ENCODE data around the gene SLMAP.
A peak's percentile ranks its signal among the peaks of the same experiment; 100 is the strongest.

Gene SLMAP

DNA sequence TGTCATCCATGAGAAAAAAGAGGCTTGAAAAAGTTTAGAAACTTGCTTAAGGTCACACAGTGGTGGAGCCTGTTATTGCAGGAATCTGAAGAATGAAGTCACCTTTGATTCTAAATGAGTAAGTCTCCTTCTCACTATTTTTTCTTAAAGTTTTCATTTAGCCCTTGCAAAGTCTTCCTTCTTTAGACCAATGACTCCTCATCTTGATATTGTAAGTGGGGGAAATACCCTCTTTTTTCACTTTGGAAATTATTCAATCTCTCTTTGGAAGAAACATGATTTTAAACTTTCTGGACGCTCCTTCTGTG lies 787 bp upstream of the SLMAP start:
- peak in 1 of 2 donors; percentile 46 for DNase-seq

DNA sequence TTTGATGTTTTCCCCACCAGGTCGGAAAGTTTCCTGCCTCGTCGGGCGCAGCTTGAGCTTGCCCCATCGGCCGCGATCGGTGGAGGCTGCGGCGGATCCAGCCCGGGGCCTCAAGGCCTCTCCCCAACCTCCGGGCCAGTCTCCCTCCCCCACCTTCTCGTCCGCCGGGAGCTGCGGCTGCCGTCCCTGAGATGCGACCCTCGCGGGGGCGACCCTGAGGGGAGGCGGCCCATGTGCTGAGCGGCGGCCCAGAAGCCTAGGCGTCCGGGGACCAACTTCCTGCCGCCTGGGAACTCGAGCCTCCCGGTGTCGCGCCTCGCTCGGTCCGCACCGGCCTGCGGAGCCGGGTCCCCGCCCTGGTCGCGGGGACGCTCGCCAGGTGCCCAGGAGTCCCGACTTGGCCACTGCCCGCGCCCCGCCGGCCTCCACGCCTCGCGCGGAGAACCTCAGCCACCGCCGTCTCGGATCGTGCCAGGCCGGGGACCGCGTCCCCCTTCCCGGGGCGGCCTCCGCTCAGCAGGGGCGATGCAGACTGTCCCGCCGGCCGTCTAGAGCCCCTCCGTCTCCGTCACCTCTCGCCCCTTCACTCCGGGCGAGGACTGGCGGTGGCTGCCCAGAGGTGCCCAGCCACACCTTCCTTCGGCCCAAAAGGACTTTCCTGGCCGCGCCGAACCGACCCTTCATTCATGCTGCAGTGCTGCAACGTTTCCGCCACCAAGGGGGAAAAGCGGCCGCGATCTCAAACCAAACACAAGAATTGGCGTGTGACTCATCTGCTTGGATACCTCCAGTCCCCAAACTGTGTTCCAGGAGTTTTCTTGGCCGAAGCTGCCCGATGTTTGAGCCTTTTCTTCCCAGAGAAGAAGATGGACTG lies 656 bp downstream of the SLMAP start:
- DNase-seq: peak in 1 of 2 donors; percentile 35

DNA sequence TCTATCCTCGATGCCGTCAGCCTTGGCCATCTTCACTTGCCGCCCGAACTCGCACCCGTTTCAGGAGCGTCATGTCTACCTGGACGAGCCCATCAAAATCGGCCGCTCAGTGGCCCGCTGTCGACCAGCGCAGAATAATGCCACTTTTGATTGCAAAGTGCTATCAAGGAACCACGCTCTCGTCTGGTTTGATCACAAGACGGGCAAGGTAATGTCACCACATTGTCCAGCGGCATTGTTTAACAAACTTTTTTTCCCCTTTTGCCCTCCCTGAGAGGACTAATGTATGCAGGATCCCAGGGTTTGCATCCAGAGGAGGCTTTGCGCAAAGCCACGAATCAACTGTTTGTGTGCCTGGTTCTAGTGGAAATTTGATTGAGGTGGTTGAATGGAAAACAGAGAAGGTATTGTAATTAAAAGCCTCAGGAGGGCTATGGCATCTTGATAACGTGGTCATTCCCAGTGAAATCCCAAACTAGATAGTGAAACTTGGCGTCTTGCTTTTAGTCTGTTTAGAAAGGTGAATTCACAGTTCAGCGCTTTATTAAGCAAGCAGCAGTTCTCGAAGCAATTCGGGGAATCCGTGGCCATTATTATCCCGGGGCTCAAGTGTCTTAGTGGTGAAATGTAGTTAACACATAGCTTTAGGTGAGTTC lies 1.7 kb downstream of the SLMAP start:
- no peak for DNase-seq

DNA sequence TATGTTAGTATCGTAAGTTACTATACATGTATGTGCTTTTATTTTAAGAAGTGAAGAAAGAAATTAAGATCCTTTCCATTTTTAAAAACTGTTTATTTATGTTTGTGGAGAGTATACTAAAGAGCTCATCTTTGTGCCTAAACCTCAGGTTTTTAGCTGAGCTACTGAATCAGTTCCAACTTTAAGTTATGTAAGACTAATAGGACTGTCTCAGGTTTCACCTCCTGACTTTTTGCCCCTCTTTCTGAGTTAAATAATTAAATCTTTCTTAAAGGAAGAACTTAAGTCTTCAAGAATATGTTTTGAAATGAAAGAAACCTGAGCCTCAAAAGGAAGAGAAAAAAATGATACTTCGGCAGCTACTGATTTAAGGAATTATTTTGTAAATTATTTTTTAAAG lies 2.6 kb downstream of the SLMAP start:
- no peak for DNase-seq

DNA sequence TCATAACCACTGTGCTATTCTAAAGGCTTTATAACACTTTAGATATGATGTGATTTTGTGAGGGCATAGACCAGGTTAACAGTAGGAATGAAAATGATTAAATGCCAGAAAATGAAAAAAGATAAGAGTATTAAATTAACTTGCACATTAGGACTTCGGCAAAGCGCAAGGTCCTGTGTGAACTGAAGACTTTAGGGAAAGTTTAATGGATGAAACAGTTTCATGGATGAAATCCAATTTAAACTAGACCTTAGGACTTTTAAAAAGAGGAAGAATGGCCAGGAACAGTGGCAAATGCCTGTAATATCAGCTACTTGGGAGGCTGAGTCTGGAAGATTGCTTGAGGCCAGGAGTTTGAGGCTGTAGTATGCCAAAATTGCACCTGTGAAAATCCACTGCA lies 8.7 kb downstream of the SLMAP start:
- DNase-seq: no peak

DNA sequence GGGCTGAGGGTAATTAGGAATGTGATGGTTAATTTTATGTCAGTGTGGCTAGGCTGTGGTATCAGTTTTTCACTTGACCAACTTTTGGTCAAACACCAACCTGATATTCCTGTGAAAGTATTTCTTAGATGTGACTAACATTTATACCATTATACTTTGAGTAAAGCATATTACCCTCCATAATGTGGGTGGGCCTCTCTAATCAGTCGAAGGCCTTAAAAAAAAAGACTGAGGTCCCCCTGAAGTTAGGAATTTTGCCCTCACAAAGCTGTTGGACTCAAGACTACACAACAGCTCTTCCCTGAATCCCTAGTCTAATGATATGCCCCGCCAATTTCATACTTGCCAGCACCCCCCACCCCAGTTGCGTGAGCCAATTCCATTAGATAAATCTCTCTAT lies 12.5 kb downstream of the SLMAP start:
- no peak for DNase-seq

DNA sequence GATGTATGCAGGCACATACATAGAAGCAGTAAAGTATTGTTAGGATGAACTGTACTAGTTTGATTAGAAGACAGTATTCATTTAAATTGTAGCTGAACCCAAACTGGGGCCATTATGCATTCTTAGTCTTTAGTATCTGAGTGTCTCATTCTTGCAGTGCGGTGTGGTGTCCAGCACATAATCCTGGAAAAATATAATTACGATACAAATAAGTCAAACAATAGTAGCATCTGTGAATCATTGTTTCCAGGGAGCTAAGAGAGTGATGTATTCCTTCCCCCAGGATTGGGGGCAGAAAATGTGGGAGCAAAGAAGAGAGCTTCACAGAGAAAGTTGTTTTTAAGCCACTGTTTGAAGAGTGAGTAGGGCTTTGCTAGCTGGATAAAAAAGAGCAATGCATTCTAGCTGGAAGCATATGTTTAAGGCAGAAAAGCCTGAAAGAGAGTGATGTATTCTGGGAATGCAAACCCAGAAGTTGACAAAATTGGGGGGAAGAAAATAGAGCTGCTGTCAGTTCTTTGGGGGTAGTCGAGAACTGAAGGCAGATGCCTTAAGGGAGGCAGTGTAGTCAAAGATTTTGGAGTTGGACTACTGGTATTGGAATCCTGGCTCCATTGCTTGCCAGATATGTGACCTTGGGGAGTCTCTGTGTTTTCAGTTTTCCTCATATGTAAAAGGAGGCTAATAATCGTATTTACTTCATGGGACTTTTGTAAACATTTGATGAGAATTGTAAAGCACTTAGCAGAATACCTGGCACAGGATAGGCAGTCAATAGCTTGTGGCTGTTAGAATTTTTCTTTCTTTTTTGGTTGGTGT lies 14.1 kb downstream of the SLMAP start:
- DNase-seq: no peak

DNA sequence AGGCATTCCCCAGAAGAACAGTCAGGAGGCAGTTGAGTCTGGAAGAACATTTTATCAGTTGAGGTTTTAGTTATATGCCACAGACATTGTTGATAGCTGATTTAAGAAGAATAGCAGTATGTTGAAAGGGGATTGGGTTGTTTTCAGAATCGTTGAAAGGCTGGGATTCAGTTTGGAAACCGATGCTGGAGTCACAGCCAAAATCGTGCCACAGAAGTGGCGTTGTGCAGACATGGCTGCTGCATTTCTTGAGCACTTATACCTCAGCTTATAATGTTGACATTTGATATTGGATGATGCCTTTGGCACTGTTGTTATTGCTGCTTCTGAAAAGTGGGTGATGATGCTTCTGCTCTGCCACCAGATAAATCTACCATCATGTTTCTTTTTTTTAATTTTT lies 16.1 kb downstream of the SLMAP start:
- DNase-seq: no peak

DNA sequence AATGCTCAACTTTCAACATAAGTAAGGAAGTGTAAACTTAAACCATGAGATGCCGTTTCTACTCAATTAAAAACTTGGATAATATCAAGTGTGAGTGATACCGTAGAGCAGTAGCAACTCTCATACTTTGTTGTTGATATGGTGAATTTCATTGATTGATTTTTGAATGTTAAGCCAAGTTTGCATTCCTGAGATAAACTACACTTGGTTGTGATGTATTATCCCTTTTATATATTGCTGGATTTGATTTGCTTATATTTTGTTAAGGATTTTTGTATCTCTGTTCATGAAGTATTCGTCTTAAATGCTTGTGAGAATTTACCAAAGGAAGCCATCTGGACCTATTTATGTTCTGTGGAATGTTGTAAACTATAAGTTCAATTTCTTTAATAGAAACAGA lies 21.7 kb downstream of the SLMAP start:
- no peak for DNase-seq

DNA sequence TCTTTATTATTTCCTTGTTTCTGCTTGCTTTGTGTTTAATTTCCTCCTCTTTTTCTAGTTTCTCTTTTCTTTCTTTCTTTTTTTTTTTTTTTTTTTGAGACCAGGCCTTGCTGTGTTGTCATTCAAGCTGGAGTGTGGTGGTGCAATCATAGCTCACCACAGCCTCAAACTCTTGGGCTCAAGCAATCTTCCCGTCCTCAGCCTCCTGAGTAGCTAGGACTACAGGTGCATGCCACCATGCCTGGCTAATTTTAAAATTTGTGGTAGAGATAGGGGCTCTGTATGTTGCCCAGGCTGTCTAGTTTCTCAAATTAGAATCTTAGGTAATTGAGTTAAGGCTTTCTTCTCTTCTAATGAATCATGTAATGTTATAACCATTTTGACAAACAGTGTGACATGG lies 22.4 kb downstream of the SLMAP start:
- no peak for DNase-seq

DNA sequence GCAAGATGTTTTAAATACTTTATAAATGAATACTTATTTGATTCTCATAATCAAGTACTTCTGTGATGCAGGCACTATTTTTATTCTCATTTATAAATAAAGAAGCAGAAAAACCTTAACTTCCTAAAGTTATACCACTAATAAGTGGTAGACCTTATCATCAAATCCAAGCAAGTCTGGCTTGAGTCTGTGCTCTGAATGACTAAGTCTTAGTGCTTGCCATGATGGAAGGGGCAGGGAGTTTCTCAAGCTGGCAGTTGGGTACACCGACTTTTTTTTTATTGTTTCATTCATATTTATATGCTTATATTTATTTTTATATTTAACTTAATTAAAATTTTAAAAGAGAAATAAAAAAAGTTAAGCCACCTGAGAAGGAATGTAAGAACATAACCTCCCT lies 23.6 kb downstream of the SLMAP start:
- DNase-seq: no peak

DNA sequence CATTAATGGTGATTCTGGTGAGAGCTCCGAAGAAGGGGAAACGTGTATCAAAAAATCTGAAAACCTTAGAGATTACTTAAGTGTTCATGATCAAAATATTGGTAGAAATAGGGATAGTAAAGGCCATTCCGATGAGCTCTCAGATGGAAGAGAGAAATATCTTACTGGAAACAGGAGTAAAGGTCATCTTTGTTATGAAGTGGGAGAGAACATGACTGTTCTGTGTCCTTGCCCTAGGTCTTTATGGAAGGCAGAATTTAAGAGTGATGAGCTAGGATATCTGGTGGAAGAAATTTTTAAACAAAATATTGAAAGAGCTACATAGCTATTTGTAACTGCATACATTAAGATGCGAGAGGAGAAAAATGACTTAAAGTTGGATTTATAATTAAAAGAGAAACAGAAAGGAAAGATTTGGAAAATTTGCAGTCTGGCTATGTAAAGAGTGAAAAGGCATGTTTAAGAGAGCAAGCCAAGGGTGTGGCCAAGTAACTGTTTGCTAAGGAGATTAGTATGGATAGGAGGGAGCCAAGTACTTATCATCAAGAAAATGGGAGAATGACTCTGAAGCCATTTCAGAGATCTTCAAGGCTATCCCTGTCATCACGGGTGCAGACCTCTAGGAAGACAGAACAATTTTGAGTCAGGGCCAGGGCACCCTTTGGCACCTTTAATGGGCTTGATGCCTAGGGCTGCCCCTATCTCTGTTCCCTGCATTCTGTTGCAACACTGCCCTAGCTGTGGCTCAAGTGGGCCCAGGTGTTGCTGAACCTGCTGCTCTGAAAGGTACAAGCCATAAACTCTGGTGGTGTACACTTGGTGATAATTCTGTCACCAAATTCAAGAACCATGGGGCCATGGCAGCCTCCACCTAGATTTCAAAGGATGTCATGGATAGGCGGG lies 27.3 kb downstream of the SLMAP start:
- DNase-seq: no peak

DNA sequence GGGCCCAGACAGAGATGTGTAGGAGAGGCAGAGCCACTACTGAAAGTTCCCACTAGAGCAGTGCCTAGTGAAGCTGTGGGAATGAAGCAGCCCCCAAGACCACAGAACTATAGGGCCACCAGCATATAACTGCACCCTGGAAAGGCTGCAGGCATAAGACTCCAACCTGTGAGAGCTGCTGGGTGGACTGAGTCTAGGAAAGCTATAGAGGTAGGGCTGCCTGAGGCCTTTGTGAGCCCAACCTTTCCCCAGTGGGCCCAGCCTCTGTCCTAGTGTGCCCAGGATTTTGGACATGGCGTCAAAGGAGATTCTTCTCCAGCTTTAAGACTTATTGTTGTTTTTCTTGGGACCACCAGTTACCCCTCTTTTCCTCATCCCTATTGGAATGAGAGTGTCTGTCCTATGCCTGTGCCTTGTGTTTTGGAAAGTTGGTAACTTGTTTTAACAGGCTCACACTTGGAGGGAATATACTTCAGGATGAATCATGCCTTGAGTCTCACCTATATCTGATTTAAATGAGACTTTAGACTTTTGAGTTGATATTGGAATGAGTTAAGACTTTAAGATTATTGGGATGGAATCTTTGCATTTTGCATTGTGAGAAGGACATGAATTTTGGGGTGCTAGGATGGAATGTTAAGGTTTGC lies 28.1 kb downstream of the SLMAP start:
- no peak for DNase-seq

DNA sequence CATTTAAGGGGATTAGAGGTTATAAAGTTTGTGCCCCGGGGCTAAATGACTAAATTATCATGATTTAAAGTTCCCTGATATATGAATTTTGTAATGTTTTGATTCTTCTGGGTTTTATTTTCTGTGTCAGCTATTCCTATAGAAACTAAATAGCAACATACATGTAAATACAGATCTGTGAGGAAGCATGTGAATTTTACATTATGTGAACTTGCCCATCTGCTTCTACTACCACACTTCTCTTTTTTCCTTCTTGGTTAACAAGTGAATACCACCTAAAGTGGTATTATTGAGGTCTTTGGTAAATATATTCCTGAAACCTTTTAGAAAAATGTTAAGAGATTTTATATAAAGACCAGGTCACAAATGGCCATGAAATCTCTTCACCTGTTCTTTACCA lies 29.3 kb downstream of the SLMAP start:
- DNase-seq: no peak

DNA sequence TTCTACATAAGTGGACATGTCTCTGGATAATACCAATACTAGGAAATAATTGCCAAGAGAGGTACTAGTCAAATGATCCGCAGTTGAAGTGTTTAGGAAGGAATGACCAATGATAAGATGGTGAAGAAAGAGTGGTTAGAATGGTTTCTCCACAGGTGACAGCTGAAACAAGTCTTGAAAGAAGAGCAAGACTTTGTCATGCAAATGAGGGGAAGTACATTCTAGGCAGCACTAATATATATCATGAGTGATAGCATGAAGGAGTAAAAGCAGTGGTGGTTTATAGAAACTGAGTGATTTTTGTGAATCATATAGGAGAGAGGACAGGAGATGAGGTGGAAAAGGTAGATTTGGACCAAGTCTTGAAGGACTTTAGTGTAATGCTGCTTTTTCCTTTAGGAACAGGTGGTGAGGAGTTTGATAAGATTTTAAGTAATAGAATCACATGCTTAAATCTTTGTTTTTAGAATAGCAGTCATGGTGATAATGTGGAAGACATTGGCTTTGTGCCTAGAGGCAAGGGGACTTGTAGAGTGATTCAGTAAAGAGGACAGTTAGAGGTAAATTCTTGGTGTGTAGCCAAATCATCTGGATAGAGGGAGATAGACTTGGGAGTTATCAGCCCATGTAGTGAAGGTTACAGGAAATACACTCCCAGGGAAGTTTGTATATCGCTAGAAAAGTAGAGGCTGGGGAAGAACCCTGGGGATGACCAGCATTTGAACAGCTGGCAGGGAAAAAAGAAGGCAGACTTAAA lies 31.9 kb downstream of the SLMAP start:
- DNase-seq: no peak

DNA sequence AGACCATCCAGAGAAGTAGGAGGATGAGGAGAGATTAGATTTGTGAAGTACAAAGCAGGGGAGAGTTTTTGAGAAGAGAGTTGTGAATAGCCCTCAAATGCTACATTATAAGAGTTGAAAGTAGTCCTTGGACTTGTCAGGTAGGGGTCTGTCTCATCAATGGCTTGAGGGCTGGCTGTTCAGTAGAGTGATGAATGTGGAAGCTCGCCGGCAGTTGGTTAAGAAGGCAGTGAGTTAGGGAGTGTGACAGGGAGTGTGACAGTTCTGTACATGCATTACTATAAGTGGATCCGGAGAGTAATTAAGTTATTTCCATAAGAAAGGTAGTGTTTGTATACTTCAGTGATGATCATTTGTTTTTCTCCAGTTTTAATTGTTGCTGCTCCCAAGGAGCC lies 32.5 kb downstream of the SLMAP start:
- DNase-seq: no peak

DNA sequence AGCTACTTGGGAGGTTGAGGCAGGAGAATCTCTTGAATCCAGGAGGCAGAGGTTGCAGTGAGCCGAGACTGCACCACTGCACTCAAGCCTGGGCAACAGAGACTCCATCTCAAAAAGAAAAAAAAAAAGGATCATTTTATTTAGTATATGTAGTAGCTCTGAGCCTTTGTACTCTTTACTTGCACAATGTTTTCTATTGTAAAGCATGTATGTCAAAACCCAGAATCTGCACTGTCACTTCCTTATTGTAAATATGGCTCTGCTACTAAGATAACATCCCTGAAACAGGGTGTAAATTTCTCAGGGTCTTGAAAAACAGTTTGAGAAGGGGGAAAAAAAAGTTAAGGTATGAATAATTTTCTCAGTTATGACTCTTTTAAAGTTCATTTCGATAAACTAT lies 35.1 kb downstream of the SLMAP start:
- DNase-seq: no peak

DNA sequence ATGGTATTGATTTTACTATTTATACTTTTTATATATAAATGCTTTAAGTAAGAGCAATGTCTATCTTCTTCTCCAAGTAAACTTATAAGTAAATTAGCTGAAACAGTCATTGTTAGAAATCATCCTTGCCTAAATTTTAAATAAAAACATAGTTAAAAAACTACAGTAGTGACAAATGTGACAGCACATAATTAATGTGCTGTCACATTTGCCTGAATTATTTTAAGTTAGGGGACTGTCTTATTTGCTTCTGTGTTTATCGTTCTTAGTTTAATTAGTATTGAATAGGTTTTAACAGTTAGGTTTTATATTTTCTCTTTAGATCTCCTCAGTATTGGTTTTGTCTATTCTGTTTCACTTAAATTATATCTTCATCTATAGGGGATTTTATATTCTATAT lies 36.1 kb downstream of the SLMAP start:
- no peak for DNase-seq

DNA sequence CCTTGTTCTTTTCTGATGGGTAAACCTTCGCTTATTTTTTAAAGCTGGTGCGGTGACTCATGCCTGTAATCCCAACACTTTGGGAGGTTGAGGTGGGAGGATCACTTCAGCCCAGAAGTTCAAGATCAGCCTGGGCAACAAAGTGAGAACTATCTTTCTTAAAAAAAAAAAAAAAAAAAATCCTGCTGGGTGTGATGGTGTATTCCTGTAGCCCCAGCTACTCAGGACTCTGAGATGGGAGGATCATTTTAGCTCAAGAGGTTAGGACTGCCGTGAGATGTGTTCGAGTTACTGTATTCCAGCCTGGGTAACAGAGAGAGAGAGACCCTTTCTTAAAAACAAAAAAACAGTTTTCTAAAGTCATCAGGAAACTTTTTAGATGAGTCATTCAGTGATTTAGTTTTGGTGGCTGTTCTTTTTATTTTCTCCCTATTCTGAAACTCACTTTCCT lies 37.7 kb downstream of the SLMAP start:
- no peak for DNase-seq

DNA sequence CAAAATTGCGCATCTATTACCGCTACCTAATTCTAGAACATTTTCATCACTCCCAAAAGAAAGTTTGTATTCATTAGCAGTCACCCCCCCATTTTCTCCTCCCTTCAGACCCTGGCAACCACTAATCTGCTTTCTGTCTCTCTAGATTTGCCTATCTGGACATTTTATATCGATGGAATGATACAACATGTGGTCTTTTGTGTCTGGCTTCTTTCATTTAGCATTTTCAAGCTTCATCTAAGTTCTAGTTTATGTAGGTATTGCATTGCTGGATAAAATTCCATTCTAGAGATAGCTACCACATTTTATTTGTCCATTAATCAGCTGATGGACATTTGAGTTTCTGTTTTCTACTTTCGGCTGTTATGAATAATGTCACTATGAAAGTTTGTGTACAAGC lies 38.4 kb downstream of the SLMAP start:
- no peak for DNase-seq

DNA sequence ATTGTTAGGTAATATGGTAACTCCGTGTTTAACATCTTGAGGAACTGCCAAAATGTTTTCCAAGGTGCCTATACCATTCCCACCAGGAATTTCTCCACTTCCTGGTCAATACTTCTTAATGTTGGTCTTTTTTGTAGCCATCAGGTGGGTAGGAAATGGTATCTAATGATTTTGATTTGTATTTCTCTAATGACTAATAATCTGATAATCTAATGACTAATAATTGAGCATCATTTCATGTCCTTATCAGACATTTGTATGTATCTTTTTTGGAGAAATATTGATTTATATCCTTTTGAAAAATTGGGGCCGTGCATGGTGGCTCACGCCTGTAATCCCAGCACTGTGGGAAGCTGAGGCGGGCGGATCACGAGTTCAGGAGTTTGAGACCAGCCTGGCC lies 38.8 kb downstream of the SLMAP start:
- no peak for DNase-seq

DNA sequence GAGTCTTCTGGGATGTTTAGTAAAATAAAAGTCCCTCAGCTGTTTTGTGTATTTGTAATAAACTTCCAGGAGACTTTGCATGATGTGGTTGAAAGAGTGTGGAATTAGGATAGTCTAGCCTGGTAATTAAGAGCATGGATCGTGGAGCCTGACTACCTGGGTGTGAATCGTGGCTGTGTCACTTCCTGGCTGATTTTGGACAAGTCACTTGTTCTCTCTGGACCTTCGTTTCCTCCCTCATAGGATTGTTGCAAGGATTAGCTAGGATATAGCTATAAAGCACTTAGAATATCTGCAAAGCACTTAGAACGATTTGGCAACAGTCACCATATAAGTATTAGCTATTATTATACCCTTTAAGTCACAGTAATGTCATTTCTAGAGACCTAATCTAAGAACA lies 40.2 kb downstream of the SLMAP start:
- DNase-seq: no peak

Data from CD4-positive, alpha-beta T cell treated with Interferon alpha-2 for 1 hour (primary cell).